ENCODE results near the gene SEPTIN1.

SEPTIN1 gene

GRCh38 chr16:30365200-30365599 is 17.2 kb downstream of the SEPTIN1 start:
- H3K9ac ChIP-seq (ENCODE audit: low read depth, low read length): no peak overlapping the region
- no peaks in the 10 kb centered on the region for H3K4me1 ChIP-seq (ENCODE audit: insufficient read depth, low read length)
- no peak overlapping the region for H3K27ac ChIP-seq (ENCODE audit: low read depth, low read length)
- peaks cover 17% of the 10 kb centered on the region; the same call in 1 of the 2 replicates for H3K36me3 ChIP-seq (ENCODE audit: insufficient read depth, low read length)
- H3K27me3 ChIP-seq (ENCODE audit: insufficient read depth, low read length): no peaks in the 10 kb centered on the region
- WGBS: 93% methylated on average over 10 of the region's 10 CpGs
- no peak overlapping the region for H3K4me3 ChIP-seq (ENCODE audit: low read length)
- no peaks in the 10 kb centered on the region for H3K9me3 ChIP-seq (ENCODE audit: insufficient read depth, low read depth, low read length)

- WGBS: 92% methylated on average over 7 of the region's 7 CpGs
- no peaks in the 10 kb centered on the region for H3K9me3 ChIP-seq (ENCODE audit: insufficient read depth, low read depth, low read length)
- no peak overlapping the region for H3K9ac ChIP-seq (ENCODE audit: low read depth, low read length)
- H3K27ac ChIP-seq (ENCODE audit: low read depth, low read length): no peak overlapping the region
- no peaks in the 10 kb centered on the region for H3K4me1 ChIP-seq (ENCODE audit: insufficient read depth, low read length)
- peaks cover 29% of the 10 kb centered on the region; the same call in 1 of the 2 replicates for H3K36me3 ChIP-seq (ENCODE audit: insufficient read depth, low read length)
- no peak overlapping the region for H3K4me3 ChIP-seq (ENCODE audit: low read length)
- no peaks in the 10 kb centered on the region for H3K27me3 ChIP-seq (ENCODE audit: insufficient read depth, low read length)
Observed at GRCh38 chr16:30361180-30361579, 21.2 kb downstream of the SEPTIN1 start.

- Histone ChIP-seq H3K36me3 (ENCODE audit: insufficient read depth, low read length) (peaks cover 25% of the 10 kb centered on the region; the same call in 1 of the 2 replicates), H3K9ac (ENCODE audit: low read depth, low read length) (peak overlapping the region; percentile 21; the same call in 1 of the 2 replicates), H3K9me3 (ENCODE audit: insufficient read depth, low read depth, low read length) (no peaks in the 10 kb centered on the region), H3K4me1 (ENCODE audit: insufficient read depth, low read length) (no peaks in the 10 kb centered on the region), H3K4me3 (ENCODE audit: low read length) (no peak overlapping the region), H3K27ac (ENCODE audit: low read depth, low read length) (no peak overlapping the region), H3K27me3 (ENCODE audit: insufficient read depth, low read length) (no peaks in the 10 kb centered on the region)
- 78% methylated on average over 6 of the region's 6 CpGs for WGBS
Observed at GRCh38 chr16:30359871-30360170, 22.5 kb downstream of the SEPTIN1 start.

- Histone ChIP-seq H3K27me3 (ENCODE audit: insufficient read depth, low read length) (no peaks in the 10 kb centered on the region), H3K9ac (ENCODE audit: low read depth, low read length) (no peak overlapping the region), H3K4me1 (ENCODE audit: insufficient read depth, low read length) (no peaks in the 10 kb centered on the region), H3K36me3 (ENCODE audit: insufficient read depth, low read length) (peaks cover 21% of the 10 kb centered on the region; the same call in 1 of the 2 replicates), H3K27ac (ENCODE audit: low read depth, low read length) (no peak overlapping the region), H3K4me3 (ENCODE audit: low read length) (no peak overlapping the region), H3K9me3 (ENCODE audit: insufficient read depth, low read depth, low read length) (no peaks in the 10 kb centered on the region)
- WGBS: 94% methylated on average over 28 of the region's 28 CpGs
Observed at GRCh38 chr16:30358990-30359870, 23.1 kb downstream of the SEPTIN1 start.

- Histone ChIP-seq H3K27ac (ENCODE audit: low read depth, low read length) (no peak overlapping the region), H3K27me3 (ENCODE audit: insufficient read depth, low read length) (no peaks in the 10 kb centered on the region), H3K4me3 (ENCODE audit: low read length) (no peak overlapping the region), H3K36me3 (ENCODE audit: insufficient read depth, low read length) (peaks cover 26% of the 10 kb centered on the region), H3K9me3 (ENCODE audit: insufficient read depth, low read depth, low read length) (no peaks in the 10 kb centered on the region), H3K9ac (ENCODE audit: low read depth, low read length) (no peak overlapping the region), H3K4me1 (ENCODE audit: insufficient read depth, low read length) (no peaks in the 10 kb centered on the region)
- 96% methylated on average over 9 of the region's 9 CpGs for WGBS
Observed at GRCh38 chr16:30358577-30358936, 23.8 kb downstream of the SEPTIN1 start.

DNA sequence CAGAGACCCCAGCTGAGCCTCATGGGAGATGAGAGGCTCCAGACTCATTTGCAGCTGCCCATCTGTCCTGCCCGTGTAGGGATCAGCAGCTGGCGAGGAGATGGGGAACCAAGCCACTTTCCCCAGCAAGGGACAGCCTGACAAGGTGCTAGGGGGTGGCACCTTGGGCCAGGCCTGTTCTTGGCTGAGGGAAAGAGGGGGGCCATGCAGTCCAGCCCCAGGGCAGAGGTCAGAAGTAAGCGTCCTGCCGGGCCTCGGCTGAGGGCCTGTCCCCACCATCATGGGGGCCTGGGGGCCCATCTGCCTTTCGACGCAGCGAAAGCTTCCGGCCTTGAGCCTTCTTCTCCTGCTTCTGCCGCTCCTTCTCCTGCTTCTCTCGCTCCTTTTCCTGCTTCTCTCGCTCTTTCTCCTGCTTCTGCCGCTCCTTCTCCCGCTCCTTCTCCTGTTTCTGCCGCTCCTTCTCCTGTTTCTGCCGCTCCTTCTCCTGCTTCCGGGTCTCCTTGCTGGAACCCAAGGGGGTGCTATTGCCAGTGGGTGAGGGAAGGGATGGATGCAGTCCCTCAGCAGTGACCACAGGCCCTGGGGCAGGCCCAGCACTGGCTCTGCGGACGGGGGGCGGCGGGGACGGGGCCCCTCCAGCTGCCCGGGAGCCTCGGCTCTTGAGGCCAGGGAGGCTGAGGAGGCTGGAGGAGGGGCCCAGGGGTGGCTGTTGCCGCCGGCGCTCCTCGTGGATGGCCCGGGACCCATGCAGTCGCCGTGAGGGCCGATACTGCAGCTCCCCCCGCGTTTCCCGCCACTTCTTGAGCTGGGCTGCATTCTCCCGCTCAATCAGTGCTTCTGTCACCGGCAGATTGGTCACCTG is 24.4 kb downstream of the SEPTIN1 start:
- Histone ChIP-seq H3K4me1 (ENCODE audit: insufficient read depth, low read length) (no peaks in the 10 kb centered on the region), H3K9ac (ENCODE audit: low read depth, low read length) (no peak overlapping the region), H3K36me3 (ENCODE audit: insufficient read depth, low read length) (peaks cover 32% of the 10 kb centered on the region), H3K27me3 (ENCODE audit: insufficient read depth, low read length) (no peaks in the 10 kb centered on the region), H3K27ac (ENCODE audit: low read depth, low read length) (no peak overlapping the region), H3K9me3 (ENCODE audit: insufficient read depth, low read depth, low read length) (no peaks in the 10 kb centered on the region), H3K4me3 (ENCODE audit: low read length) (no peak overlapping the region)
- WGBS: 94% methylated on average over 37 of the region's 37 CpGs

DNA sequence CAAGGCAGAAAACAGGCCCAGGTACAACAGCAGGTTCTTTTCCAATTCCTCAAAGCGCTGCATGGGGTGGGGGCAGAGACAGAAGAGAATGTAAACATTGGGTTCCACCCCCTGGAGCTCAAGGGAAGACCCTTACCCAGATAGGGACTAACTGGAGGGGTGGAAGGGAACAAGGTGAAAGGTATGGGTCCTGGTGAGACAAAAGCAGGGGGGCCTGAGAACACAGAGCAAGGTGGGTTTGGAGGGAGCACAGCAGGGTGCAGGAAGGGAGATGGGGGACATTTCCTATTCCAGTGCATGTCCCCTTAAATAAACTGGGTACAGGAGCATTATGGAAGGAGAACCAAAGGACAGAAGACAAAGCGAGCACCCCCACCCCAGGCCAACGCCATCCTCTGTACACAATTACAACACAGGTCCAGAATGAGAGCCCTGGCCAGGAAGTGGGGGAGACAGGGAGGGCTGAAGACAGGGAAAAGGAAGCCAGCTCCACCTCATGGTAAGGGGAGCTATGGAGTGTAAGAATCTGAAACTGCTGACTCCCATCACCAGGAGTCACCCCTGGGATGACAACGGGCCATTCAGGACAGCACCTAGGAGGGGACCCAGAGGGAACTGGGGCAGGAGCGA is 25.2 kb downstream of the SEPTIN1 start:
- Histone ChIP-seq H3K27me3 (ENCODE audit: insufficient read depth, low read length) (no peaks in the 10 kb centered on the region), H3K9me3 (ENCODE audit: insufficient read depth, low read depth, low read length) (no peaks in the 10 kb centered on the region), H3K27ac (ENCODE audit: low read depth, low read length) (no peak overlapping the region), H3K9ac (ENCODE audit: low read depth, low read length) (no peak overlapping the region), H3K4me3 (ENCODE audit: low read length) (no peak overlapping the region), H3K36me3 (ENCODE audit: insufficient read depth, low read length) (peaks cover 35% of the 10 kb centered on the region), H3K4me1 (ENCODE audit: insufficient read depth, low read length) (no peaks in the 10 kb centered on the region)
- WGBS: 87% methylated on average over 3 of the region's 5 CpGs

GRCh38 chr16:30356401-30357084 is 25.8 kb downstream of the SEPTIN1 start:
- H3K27ac ChIP-seq (ENCODE audit: low read depth, low read length): peak overlapping the region; percentile 97
- peak overlapping the region; percentile 98 for H3K4me3 ChIP-seq (ENCODE audit: low read length)
- no peaks in the 10 kb centered on the region for H3K27me3 ChIP-seq (ENCODE audit: insufficient read depth, low read length)
- 88% methylated on average over 12 of the region's 12 CpGs for WGBS
- no peaks in the 10 kb centered on the region for H3K4me1 ChIP-seq (ENCODE audit: insufficient read depth, low read length)
- H3K36me3 ChIP-seq (ENCODE audit: insufficient read depth, low read length): peaks cover 40% of the 10 kb centered on the region
- peak overlapping the region; percentile 90 for H3K9ac ChIP-seq (ENCODE audit: low read depth, low read length)
- H3K9me3 ChIP-seq (ENCODE audit: insufficient read depth, low read depth, low read length): no peaks in the 10 kb centered on the region

- Histone ChIP-seq H3K27me3 (ENCODE audit: insufficient read depth, low read length) (no peaks in the 10 kb centered on the region), H3K36me3 (ENCODE audit: insufficient read depth, low read length) (peaks cover 47% of the 10 kb centered on the region), H3K4me3 (ENCODE audit: low read length) (peak overlapping the region; percentile 98), H3K27ac (ENCODE audit: low read depth, low read length) (peak overlapping the region; percentile 97), H3K9ac (ENCODE audit: low read depth, low read length) (peak overlapping the region; percentile 90), H3K4me1 (ENCODE audit: insufficient read depth, low read length) (no peaks in the 10 kb centered on the region), H3K9me3 (ENCODE audit: insufficient read depth, low read depth, low read length) (no peaks in the 10 kb centered on the region)
- 58% methylated on average over 7 of the region's 7 CpGs for WGBS
Observed at GRCh38 chr16:30355954-30356308, 26.4 kb downstream of the SEPTIN1 start.

DNA sequence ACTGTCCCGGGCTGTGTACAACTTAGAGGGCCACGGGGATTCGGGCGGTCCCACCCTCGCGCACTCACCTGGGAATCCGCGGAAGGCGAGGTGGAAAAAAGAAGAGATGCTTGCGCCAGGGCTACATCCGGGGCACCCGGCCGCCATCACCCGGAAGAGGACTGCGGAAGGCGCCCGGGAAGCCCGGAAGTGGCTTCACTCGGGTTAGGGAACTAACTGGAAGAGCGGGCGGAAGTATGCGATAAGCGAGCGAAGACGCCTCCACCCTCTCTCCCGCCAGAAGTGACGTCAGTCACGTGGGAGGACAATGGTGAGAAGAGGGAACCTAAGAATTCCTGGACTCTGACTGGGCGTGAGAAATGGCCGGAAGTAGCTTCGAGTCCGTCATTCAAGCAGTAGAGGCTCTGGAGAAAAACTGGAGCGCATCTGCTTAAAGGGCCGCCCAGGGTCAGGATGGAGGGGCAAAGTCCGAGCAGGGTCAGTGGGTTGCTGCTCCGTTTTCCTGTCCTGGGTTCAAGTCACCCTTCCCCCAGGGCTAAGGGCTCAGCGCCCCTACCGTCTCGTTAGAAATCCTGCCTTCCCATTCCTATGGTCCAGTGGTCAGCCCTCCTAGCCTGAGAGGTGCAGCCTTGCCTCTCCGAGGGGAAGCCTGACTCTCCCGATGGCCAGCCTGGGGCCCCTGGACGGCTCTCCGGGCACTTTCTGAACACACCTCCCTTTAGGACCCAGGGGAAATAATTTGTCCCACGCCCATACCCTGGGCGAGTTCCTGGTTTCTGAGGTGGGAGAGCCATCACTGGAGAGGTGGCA is 27.0 kb downstream of the SEPTIN1 start, which contains the start of gene CD2BP2:
Gene CD2BP2 (minus strand): TSS at position 165 of the 810 bp plus-strand sequence. CDS start 627 bp downstream, outside the sequence.
- Histone ChIP-seq H3K9me3 (ENCODE audit: insufficient read depth, low read depth, low read length) (no peaks in the 10 kb centered on the region), H3K9ac (ENCODE audit: low read depth, low read length) (peak within 1 kb of the TSS; percentile 90), H3K27me3 (ENCODE audit: insufficient read depth, low read length) (no peaks in the 10 kb centered on the region), H3K27ac (ENCODE audit: low read depth, low read length) (peak within 1 kb of the TSS; percentile 97), H3K4me3 (ENCODE audit: low read length) (peak within 1 kb of the TSS; percentile 98), H3K36me3 (ENCODE audit: insufficient read depth, low read length) (peaks cover 52% of the 10 kb centered on the region), H3K4me1 (ENCODE audit: insufficient read depth, low read length) (no peaks in the 10 kb centered on the region)
- WGBS: under 1% methylated on average over 45 of the region's 45 CpGs
